Liver (tissue), 9 donors: ENCODE data around the gene FAM149B1. TPM values are rescaled to one million over a fixed set of nuclear protein-coding genes. Genes with fewer than 3 reads are reported as not detected.

Experiments
- DNase-seq: peaks from one replicate; pipeline ENCODE4 v3.0.0-alpha.2; 2017; ENCODE audit warnings: low spot score
- H3K27ac ChIP-seq, 2 donors: one replicate each; pipeline ENCODE4 v1.7.0; 2013; ENCODE audit warnings: inconsistent platforms in 2 of 2, low read length in 2 of 2, control low read depth in 1 of 2, low read depth in 1 of 2, mild to moderate bottlenecking in 1 of 2
- H3K27me3 ChIP-seq, 4 donors: one replicate each; pipeline versions ENCODE4 v1.6.1 to v1.7.0; 2013; ENCODE audit warnings: low read length in 3 of 4, inconsistent platforms in 1 of 4, mild to moderate bottlenecking in 1 of 4, moderate library complexity in 1 of 4; ENCODE audit not compliant: control insufficient read depth in 4 of 4, insufficient read depth in 4 of 4
- H3K36me3 ChIP-seq, 4 donors: one replicate each; pipeline versions ENCODE4 v1.6.1 to v1.7.0; 2013; ENCODE audit warnings: low read length in 3 of 4, mild to moderate bottlenecking in 3 of 4, low read depth in 1 of 4, moderate library complexity in 1 of 4; ENCODE audit not compliant: control insufficient read depth in 4 of 4, insufficient read depth in 3 of 4
- H3K4me1 ChIP-seq, 4 donors: one replicate each; pipeline versions ENCODE4 v1.6.1 to v1.7.0; 2013; ENCODE audit warnings: low read length in 3 of 4, mild to moderate bottlenecking in 3 of 4, moderate library complexity in 1 of 4; ENCODE audit not compliant: control insufficient read depth in 4 of 4, insufficient read depth in 4 of 4
- H3K4me3 ChIP-seq, 3 donors: one replicate each; pipeline versions ENCODE4 v1.6.1 to v1.7.0; 2013; ENCODE audit warnings: low read length in 3 of 3, control low read depth in 1 of 3, low read depth in 1 of 3, mild to moderate bottlenecking in 1 of 3
- H3K9ac ChIP-seq, 2 donors: one replicate each; pipeline ENCODE4 v1.7.0; 2013; ENCODE audit warnings: low read length in 2 of 2, mild to moderate bottlenecking in 2 of 2, moderate library complexity in 2 of 2, control low read depth in 1 of 2, low read depth in 1 of 2
- H3K9me3 ChIP-seq, 4 donors: one replicate each; pipeline versions ENCODE4 v1.6.1 to v1.7.0; 2013; ENCODE audit warnings: low read length in 3 of 4; ENCODE audit not compliant: control insufficient read depth in 4 of 4
- ATF3 ChIP-seq: IDR thresholded peaks from 2 replicates; pipeline ENCODE4 v1.6.1; 2016; ENCODE audit warnings: antibody characterized with exemption
- CTCF ChIP-seq: fragments of 150-350 bp; IDR thresholded peaks from 2 replicates; pipeline ENCODE4 v1.5.1; 2017; ENCODE audit warnings: improper control_type of control experiment, low read depth, low read length; ENCODE audit not compliant: missing input control
- EGR1 ChIP-seq, 2 donors: IDR thresholded peaks; 2 replicates each; pipeline ENCODE4 v1.6.1; 2016 to 2018; ENCODE audit warnings: antibody characterized with exemption in 2 of 2, low read depth in 2 of 2
- FOXA1 ChIP-seq: IDR thresholded peaks from 2 replicates; pipeline ENCODE4 v1.6.1; 2016; ENCODE audit warnings: antibody characterized with exemption
- FOXA2 ChIP-seq: IDR thresholded peaks from 2 replicates; pipeline ENCODE4 v1.6.1; 2016; ENCODE audit warnings: antibody characterized with exemption
- GABPA ChIP-seq, 2 donors: IDR thresholded peaks in 1 of 2; conservative IDR thresholded peaks in 1 of 2; 2 replicates each; pipeline ENCODE4 v1.6.1; 2016; ENCODE audit warnings: antibody characterized with exemption in 2 of 2, mild to moderate bottlenecking in 1 of 2, moderate library complexity in 1 of 2
- HNF4A ChIP-seq, 2 donors: conservative IDR thresholded peaks; 2 replicates each; pipeline ENCODE4 v1.6.1; 2016; ENCODE audit warnings: antibody characterized with exemption in 2 of 2, mild to moderate bottlenecking in 2 of 2
- HNF4G ChIP-seq: IDR thresholded peaks from 2 replicates; pipeline ENCODE4 v1.6.1; 2016; ENCODE audit warnings: antibody characterized with exemption
- JUND ChIP-seq, 2 donors: IDR thresholded peaks; 2 replicates each; pipeline ENCODE4 v1.6.1; 2016; ENCODE audit warnings: antibody characterized with exemption in 2 of 2
- MAX ChIP-seq: IDR thresholded peaks from 2 replicates; pipeline ENCODE4 v1.6.1; 2016; ENCODE audit warnings: antibody characterized with exemption
- NR2F2 ChIP-seq: IDR thresholded peaks from 2 replicates; pipeline ENCODE4 v1.6.1; 2016; ENCODE audit warnings: antibody characterized with exemption
- RAD21 ChIP-seq, 2 donors: IDR thresholded peaks; 2 replicates each; pipeline ENCODE4 v1.6.1; 2016; ENCODE audit warnings: antibody characterized with exemption in 2 of 2, mild to moderate bottlenecking in 2 of 2
- REST ChIP-seq: IDR thresholded peaks from 2 replicates; pipeline ENCODE4 v1.6.1; 2016; ENCODE audit warnings: antibody characterized with exemption, mild to moderate bottlenecking
- RXRA ChIP-seq, 2 donors: IDR thresholded peaks; 2 replicates each; pipeline ENCODE4 v1.6.1; 2017 to 2018; ENCODE audit warnings: antibody characterized with exemption in 2 of 2, mild to moderate bottlenecking in 1 of 2
- SP1 ChIP-seq: IDR thresholded peaks from 2 replicates; pipeline ENCODE4 v1.6.1; 2018; ENCODE audit warnings: antibody characterized with exemption, mild to moderate bottlenecking
- TAF1 ChIP-seq: conservative IDR thresholded peaks from 2 replicates; pipeline ENCODE4 v1.6.1; 2016; ENCODE audit warnings: antibody characterized with exemption, mild to moderate bottlenecking
- YY1 ChIP-seq: IDR thresholded peaks from 2 replicates; pipeline ENCODE4 v1.6.1; 2016; ENCODE audit warnings: antibody characterized with exemption, mild to moderate bottlenecking
- ZBTB33 ChIP-seq: IDR thresholded peaks from 2 replicates; pipeline ENCODE4 v1.6.1; 2016; ENCODE audit warnings: antibody characterized with exemption
- WGBS: extraction: QIAGEN DNeasy Blood & Tissue Kit; methylation state at CpG from one replicate; pipeline ENCODE4 v1.1.7; 2013; 5-methylcytosine and 5-hydroxymethylcytosine counted together
- polyA plus RNA-seq, 2 donors: library from polyadenylated mRNA; stranded (reverse) in 1 of 2; unstranded in 1 of 2; fragments of 200-250 nt in 1 of 2; fragments of >200 nt in 1 of 2; fragmentation: Nextera tagmentation in 1 of 2; extraction: Ambion mirVana in 1 of 2; gene quantifications; one replicate each; pipeline versions ENCODE4 v1.2.1 to v1.2.3, GENCODE V29; 2013 to 2015
- total RNA-seq, 2 donors: library from RNA; depleted of rRNA; stranded (reverse); fragments of >200 nt; gene quantifications; one replicate each; pipeline ENCODE4 v1.2.3, GENCODE V29; 2014
- donor health status: healthy.
- donor health status: healthy.
- donor health status: healthy.
- donor health status: healthy.
- donor health status: healthy.

The FAM149B1 gene
- total and polyA plus RNA-seq, 4 donors: 7.3 to 12.9 (median 9.1) TPM

- TF ChIP-seq REST (no peak), FOXA2 (no peak), SP1 (no peak), EGR1 (IDR thresholded peaks at IDR 0.05; ENCODE audit: low read depth in 2 of 2) (no peak), JUND (IDR thresholded peaks at IDR 0.05) (no peak), FOXA1 (no peak)
Observed at GRCh38 chr10:73182568-73182967, 14.6 kb downstream of the FAM149B1 start (continued).

- no peaks in the 10 kb centered on the region for H3K27me3 ChIP-seq
- no peaks in the 10 kb centered on the region for H3K4me1 ChIP-seq
- WGBS: 91% methylated on average over 3 of the region's 3 CpGs
- no peak for TF ChIP-seq TAF1
- no peak for TF ChIP-seq FOXA1
- TF ChIP-seq NR2F2: no peak
- no peak for TF ChIP-seq REST
- no peak for TF ChIP-seq HNF4A (conservative IDR thresholded peaks at IDR 0.05)
- no peak for TF ChIP-seq EGR1 (IDR thresholded peaks at IDR 0.05; ENCODE audit: low read depth in 2 of 2)
- TF ChIP-seq MAX: no peak
- TF ChIP-seq HNF4G: no peak
- TF ChIP-seq FOXA2: no peak
- TF ChIP-seq JUND (IDR thresholded peaks at IDR 0.05): no peak
- no peak for TF ChIP-seq YY1
- TF ChIP-seq GABPA (IDR thresholded peaks at IDR 0.05 in 1 of 2, conservative IDR thresholded peaks at IDR 0.05 in 1 of 2): no peak
- no peak for TF ChIP-seq CTCF
- no peak for TF ChIP-seq RAD21 (IDR thresholded peaks at IDR 0.05)
- no peak for TF ChIP-seq ZBTB33
- no peak for TF ChIP-seq RXRA (IDR thresholded peaks at IDR 0.05)
- no peak for TF ChIP-seq ATF3
- no peaks in the 10 kb centered on the region for H3K9me3 ChIP-seq
- no peak overlapping the region for H3K9ac ChIP-seq
- H3K36me3 ChIP-seq: peaks cover 0 to 18% (median 9%) of the 10 kb centered on the region in 4 donors
- no peak for DNase-seq
- no peak overlapping the region for H3K4me3 ChIP-seq
- H3K27ac ChIP-seq: no peak overlapping the region
Observed at GRCh38 chr10:73183667-73184281, 15.9 kb downstream of the FAM149B1 start.
